SW 1271 (cell line): ENCODE data around the gene SSH3.

ENCODE experiments used
- DNase-seq, 2 experiments: peaks; one replicate each; lab custom pipeline; 2025; lab: John Stamatoyannopoulos, UW

SSH3 gene

GRCh38 chr11:67349036-67349435 lies 45.7 kb downstream of the SSH3 start:
- DNase-seq = no peak

GRCh38 chr11:67349457-67349856 lies 46.1 kb downstream of the SSH3 start:
- DNase-seq = no peak

GRCh38 chr11:67349928-67350465 lies 46.7 kb downstream of the SSH3 start:
- no peak for DNase-seq

GRCh38 chr11:67351275-67352005 lies 48.1 kb downstream of the SSH3 start:
- DNase-seq = peak in 1 of 2 experiments; percentile 85

- peak; percentile 38 to 64 for DNase-seq
Observed at GRCh38 chr11:67352546-67353316, 49.4 kb downstream of the SSH3 start.

- DNase-seq = peak; percentile 87 to 95
Observed at GRCh38 chr11:67353317-67354074, 50.2 kb downstream of the SSH3 start, which contains the start of gene POLD4. TSS of gene POLD4 (minus strand) at chr11:67353546. CDS start at chr11:67353399, 147 bp downstream.

- DNase-seq = peak; percentile 93 to 96
Observed at GRCh38 chr11:67354075-67355022, 51.0 kb downstream of the SSH3 start.

- no peak for DNase-seq
Observed at GRCh38 chr11:67355023-67355793, 51.9 kb downstream of the SSH3 start.

- DNase-seq = no peak
Observed at GRCh38 chr11:67355794-67356386, 52.6 kb downstream of the SSH3 start.

GRCh38 chr11:67356387-67356863 lies 53.1 kb downstream of the SSH3 start:
- DNase-seq = no peak

GRCh38 chr11:67356864-67357561 lies 53.7 kb downstream of the SSH3 start:
- DNase-seq = peak; percentile 58 to 77

- no peak for DNase-seq
Observed at GRCh38 chr11:67357831-67358670, 54.7 kb downstream of the SSH3 start.
